ENCODE data around the gene ASPDH. TPM values are rescaled to one million over a fixed set of nuclear protein-coding genes. Genes with fewer than 3 reads are reported as not detected.
"Not testable (repeated sequence)": the region's sequence is repeated elsewhere in the genome, so short reads cannot be mapped to it uniquely, and the experiment has no call there.

Gene ASPDH
- total RNA-seq, 1 experiment from 2014 or later, result not detected

GRCh38 chr19:50479761-50480251 is 33.9 kb downstream of the ASPDH start:
- Histone ChIP-seq H3K36me3 (peaks cover 21% of the 10 kb centered on the region), H3K9me3 (replicated peaks) (no peaks in the 10 kb centered on the region), H3K4me1 (replicated peaks) (peaks cover 10% of the 10 kb centered on the region), H3K27me3 (replicated peaks) (no peaks in the 10 kb centered on the region), H3K27ac (no peak overlapping the region), H3K4me3 (no peak overlapping the region)
- DNase-seq (ENCODE audit: low read depth in 1 of 2, low spot score in 2 of 2), result no peak

- Histone ChIP-seq H3K4me1 (replicated peaks) (peaks cover 10% of the 10 kb centered on the region), H3K4me3 (no peak overlapping the region), H3K27me3 (replicated peaks) (no peaks in the 10 kb centered on the region), H3K27ac (no peak overlapping the region), H3K9me3 (replicated peaks) (no peaks in the 10 kb centered on the region), H3K36me3 (peaks cover 21% of the 10 kb centered on the region)
- DNase-seq (ENCODE audit: low read depth in 1 of 2, low spot score in 2 of 2), result peak; percentile 19 to 75
Observed at GRCh38 chr19:50478901-50479715, 34.6 kb downstream of the ASPDH start.

DNA sequence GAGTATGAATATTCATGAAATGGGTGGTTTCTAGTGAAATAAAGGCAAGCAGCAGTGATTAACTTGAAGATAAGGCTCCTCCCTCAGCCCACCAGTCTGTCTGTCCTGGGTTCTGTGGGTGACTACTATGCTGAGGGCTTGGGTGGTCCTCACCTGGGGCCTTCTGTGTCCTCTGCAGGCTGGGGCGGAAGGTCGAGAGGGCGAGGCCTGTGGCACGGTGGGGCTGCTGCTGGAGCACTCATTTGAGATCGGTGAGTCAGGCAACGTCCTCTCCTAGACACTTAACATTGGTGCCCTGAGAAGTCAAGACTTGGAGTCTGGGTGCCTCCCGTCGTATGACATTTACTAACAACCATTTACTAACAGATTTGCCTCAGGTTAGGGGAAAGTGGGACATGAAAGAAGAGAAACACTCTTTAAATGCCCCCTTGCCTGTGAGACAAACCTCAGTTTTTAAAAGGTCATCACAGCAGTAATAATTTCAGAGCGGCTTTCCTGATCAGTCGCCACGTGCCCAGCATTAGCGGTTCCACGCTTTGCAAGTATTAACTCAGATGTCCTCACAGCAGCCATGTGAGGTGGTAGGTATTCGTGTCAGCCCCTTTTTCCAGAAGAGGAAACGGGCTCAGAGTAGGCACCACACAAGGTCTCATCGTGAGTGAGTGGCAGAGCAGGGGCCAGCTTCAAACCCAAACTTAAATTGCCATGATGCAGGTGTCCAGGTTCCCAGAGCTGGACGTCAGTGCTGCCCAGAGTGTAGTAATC is 35.8 kb downstream of the ASPDH start:
- DNase-seq (ENCODE audit: low read depth in 1 of 2, low spot score in 2 of 2), result no peak
- Histone ChIP-seq H3K4me3 (no peak overlapping the region), H3K36me3 (peaks cover 21% of the 10 kb centered on the region)

GRCh38 chr19:50476907-50477238 is 36.8 kb downstream of the ASPDH start:
- Histone ChIP-seq H3K4me1 (replicated peaks) (peaks cover 10% of the 10 kb centered on the region), H3K4me3 (peak overlapping the region; percentile 70), H3K27ac (no peak overlapping the region), H3K36me3 (peaks cover 21% of the 10 kb centered on the region), H3K27me3 (replicated peaks) (no peaks in the 10 kb centered on the region), H3K9me3 (replicated peaks) (no peaks in the 10 kb centered on the region)
- DNase-seq (ENCODE audit: low read depth in 1 of 2, low spot score in 2 of 2), result no peak

More for the DNA sequence above, 35.8 kb downstream of the ASPDH start:
- Histone ChIP-seq H3K27me3 (replicated peaks) (no peaks in the 10 kb centered on the region), H3K27ac (no peak overlapping the region), H3K4me1 (replicated peaks) (peaks cover 10% of the 10 kb centered on the region), H3K9me3 (replicated peaks) (no peaks in the 10 kb centered on the region)

- peak; percentile 84 to 86 for DNase-seq (ENCODE audit: low read depth in 1 of 2, low spot score in 2 of 2)
- no peak within 1 kb of the TSS for H3K27ac ChIP-seq
Observed at GRCh38 chr19:50476224-50476906, 37.3 kb downstream of the ASPDH start, which contains the start of the genes EMC10 and GARIN5A. EMC10 (plus strand) TSS chr19:50476507; CDS start chr19:50476545, 38 bp downstream. GARIN5A (minus strand) TSS chr19:50476848; CDS start chr19:50476388, 460 bp downstream.

DNA sequence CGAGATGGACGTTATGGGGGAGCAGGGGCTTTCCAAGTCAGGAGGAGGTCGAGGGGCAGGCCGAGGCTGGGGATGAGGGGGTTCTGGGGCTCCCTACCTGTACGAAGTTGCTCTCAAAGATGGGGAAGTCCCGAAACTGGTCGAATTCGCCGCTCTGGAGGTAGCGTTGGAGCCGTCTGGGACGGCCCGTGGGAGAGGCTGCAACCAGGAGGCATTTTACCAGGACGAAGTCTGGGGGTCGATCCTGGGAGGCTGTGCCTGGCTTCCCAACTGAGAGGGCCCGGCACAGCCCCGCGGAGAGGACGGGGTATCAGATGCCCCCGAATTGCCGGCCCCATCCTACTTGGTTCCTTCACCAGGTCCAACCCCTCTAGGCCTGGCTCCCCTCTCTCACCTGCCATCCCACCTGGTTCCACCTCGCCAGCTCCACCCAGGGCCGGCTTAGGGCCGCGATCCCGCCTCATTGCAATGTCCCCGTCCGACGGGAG is 37.9 kb downstream of the ASPDH start:
- no peak for DNase-seq (ENCODE audit: low read depth in 1 of 2, low spot score in 2 of 2)
- Histone ChIP-seq H3K9me3 (replicated peaks) (no peaks in the 10 kb centered on the region), H3K27me3 (replicated peaks) (no peaks in the 10 kb centered on the region), H3K4me3 (peak overlapping the region; percentile 70), H3K36me3 (peaks cover 17% of the 10 kb centered on the region), H3K27ac (no peak overlapping the region), H3K4me1 (replicated peaks) (peaks cover 10% of the 10 kb centered on the region)

More at GRCh38 chr19:50476224-50476906, 37.3 kb downstream of the ASPDH start, which contains the start of the genes EMC10 and GARIN5A:
- H3K36me3 ChIP-seq, result peaks cover 21% of the 10 kb centered on the region
- H3K4me1 ChIP-seq (replicated peaks), result peaks cover 10% of the 10 kb centered on the region
- H3K27me3 ChIP-seq (replicated peaks), result no peaks in the 10 kb centered on the region
- H3K9me3 ChIP-seq (replicated peaks), result no peaks in the 10 kb centered on the region
- H3K4me3 ChIP-seq, result peak within 1 kb of the TSS; percentile 70

DNA sequence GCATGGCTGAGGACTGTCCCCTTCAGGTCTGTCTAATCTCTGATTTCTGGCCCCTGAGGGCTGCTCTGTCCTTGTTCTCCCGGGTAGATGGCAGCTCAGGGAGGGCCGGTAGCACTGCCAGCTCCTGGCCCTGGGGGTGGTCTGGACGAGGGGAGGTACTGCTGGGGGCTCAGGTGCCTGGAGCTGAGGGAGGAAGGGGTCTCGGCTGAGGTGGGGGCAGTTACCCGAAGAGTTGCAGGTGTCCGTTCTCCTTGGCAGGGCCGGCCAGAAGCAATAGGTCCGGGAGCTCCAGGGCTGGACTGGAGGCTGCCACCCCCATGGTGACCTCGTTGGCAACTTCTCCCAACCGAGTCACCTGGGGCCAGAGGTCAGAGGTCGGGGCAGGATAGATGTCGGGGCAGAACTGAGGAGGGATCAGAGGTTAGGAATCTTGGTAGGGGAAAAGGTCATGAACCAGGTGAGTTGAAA is 38.6 kb downstream of the ASPDH start:
- H3K27ac ChIP-seq, result no peak overlapping the region
- peaks cover 10% of the 10 kb centered on the region for H3K4me1 ChIP-seq (replicated peaks)
- H3K9me3 ChIP-seq (replicated peaks), result no peaks in the 10 kb centered on the region
- peaks cover 12% of the 10 kb centered on the region for H3K36me3 ChIP-seq
- no peak for DNase-seq (ENCODE audit: low read depth in 1 of 2, low spot score in 2 of 2)
- H3K4me3 ChIP-seq, result no peak overlapping the region
- H3K27me3 ChIP-seq (replicated peaks), result no peaks in the 10 kb centered on the region

- not testable (repeated sequence) for H3K4me3 ChIP-seq; H3K27ac ChIP-seq; H3K9me3 ChIP-seq (replicated peaks); H3K36me3 ChIP-seq; H3K27me3 ChIP-seq (replicated peaks); H3K4me1 ChIP-seq (replicated peaks); DNase-seq (ENCODE audit: low read depth in 1 of 2, low spot score in 2 of 2)
Observed at GRCh38 chr19:50473336-50473735, 40.4 kb downstream of the ASPDH start.

- Histone ChIP-seq H3K4me3 (no peak overlapping the region), H3K27me3 (replicated peaks) (no peaks in the 10 kb centered on the region; the same call in 1 of the 2 replicates), H3K4me1 (replicated peaks) (no peaks in the 10 kb centered on the region), H3K36me3 (no peaks in the 10 kb centered on the region), H3K9me3 (replicated peaks) (no peaks in the 10 kb centered on the region), H3K27ac (no peak overlapping the region)
- DNase-seq (ENCODE audit: low read depth in 1 of 2, low spot score in 2 of 2), result no peak
Observed at GRCh38 chr19:50468818-50469217, 44.9 kb downstream of the ASPDH start.

DNA sequence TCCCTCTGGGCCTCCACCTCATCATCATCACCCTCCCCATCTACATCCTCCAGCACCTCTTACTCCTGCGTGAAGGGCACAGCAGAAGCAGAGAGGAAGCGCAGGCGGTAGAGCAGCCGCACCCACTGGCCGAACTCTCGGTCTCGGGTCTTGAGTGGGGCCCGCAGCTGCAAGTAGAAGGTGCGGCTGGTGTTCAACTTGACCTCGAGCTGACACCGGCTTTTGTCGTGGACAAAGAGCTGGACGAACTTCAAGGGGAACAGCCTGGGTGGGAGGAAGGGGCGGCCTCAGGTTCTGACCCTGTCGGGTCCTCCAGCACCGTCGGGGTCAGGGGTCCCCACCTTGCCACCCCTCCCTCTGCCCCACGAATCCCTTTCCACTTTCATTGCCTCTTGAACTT is 46.1 kb downstream of the ASPDH start:
- H3K9me3 ChIP-seq (replicated peaks), result no peaks in the 10 kb centered on the region
- no peak overlapping the region for H3K4me3 ChIP-seq
- no peaks in the 10 kb centered on the region for H3K4me1 ChIP-seq (replicated peaks)
- DNase-seq (ENCODE audit: low read depth in 1 of 2, low spot score in 2 of 2), result no peak
- no peaks in the 10 kb centered on the region for H3K36me3 ChIP-seq
- no peak overlapping the region for H3K27ac ChIP-seq
- H3K27me3 ChIP-seq (replicated peaks), result peaks cover 4% of the 10 kb centered on the region; the same call in 1 of the 2 replicates

- no peaks in the 10 kb centered on the region for H3K36me3 ChIP-seq
- peaks cover 4% of the 10 kb centered on the region; the same call in 1 of the 2 replicates for H3K27me3 ChIP-seq (replicated peaks)
- no peak for DNase-seq (ENCODE audit: low read depth in 1 of 2, low spot score in 2 of 2)
- H3K9me3 ChIP-seq (replicated peaks), result no peaks in the 10 kb centered on the region
- H3K4me1 ChIP-seq (replicated peaks), result no peaks in the 10 kb centered on the region
- H3K27ac ChIP-seq, result no peak overlapping the region
- no peak overlapping the region for H3K4me3 ChIP-seq
Observed at GRCh38 chr19:50466706-50467039, 47.0 kb downstream of the ASPDH start.

DNA sequence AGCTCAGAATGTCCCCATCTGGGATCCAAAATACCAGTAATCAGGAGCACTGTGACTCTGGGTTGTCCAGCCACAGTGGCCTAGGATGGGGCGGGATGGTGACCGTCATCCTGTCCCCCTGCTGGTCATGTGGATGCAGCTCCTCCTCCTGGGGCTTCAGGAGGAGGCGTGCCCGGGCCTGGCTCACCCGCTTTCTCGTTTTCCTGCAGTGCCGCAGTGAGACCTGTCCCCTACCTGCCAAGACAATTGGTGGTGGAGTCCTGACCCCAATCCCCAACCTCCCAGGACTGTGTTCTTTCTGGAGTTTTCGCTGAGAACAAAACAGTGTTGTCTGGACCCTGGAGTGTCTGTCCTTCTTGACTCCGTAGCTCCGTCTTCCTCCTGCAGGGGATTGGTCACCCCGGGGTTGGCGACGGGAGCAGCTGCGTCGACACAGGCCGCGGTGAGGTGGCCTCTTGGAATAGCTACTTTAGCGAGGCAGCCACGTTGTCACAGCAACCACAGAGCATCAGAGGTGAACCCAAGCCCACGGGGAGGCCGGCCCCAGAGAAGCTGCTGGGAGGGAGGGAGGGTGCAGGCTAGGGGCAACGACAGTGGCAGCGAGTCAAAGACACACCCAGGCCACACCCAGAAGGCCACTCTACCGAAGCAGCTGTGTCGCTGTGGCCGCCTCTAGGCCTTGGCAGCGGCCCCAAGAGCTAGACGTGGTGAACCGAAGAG is 47.6 kb downstream of the ASPDH start:
- peaks cover 4% of the 10 kb centered on the region; the same call in 1 of the 2 replicates for H3K27me3 ChIP-seq (replicated peaks)
- H3K4me1 ChIP-seq (replicated peaks), result no peaks in the 10 kb centered on the region
- no peak for DNase-seq (ENCODE audit: low read depth in 1 of 2, low spot score in 2 of 2)
- H3K36me3 ChIP-seq, result no peaks in the 10 kb centered on the region
- no peak overlapping the region for H3K27ac ChIP-seq
- no peaks in the 10 kb centered on the region for H3K9me3 ChIP-seq (replicated peaks)
- H3K4me3 ChIP-seq, result no peak overlapping the region

DNA sequence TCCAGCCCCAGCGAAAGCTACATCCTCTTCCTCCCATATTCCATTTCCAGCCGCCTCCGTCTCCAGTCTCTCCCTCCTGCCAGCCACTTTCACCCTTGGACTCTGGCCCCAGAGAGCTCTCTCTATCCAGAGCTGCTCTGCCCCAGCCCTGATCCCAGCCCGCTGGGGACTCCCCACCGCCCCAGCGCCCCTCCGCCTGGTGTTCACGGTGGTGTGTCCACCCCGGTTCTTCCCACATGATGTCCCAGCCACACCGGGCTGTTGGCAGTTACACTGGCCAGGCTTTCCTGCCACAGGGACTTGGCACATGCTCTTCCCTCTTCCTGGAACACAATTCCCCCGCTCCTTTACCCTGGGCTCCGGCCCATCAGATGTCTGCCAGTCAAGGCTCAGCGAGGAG is 48.7 kb downstream of the ASPDH start:
- H3K36me3 ChIP-seq, result no peaks in the 10 kb centered on the region
- H3K9me3 ChIP-seq (replicated peaks), result no peaks in the 10 kb centered on the region
- peaks cover 4% of the 10 kb centered on the region; the same call in 1 of the 2 replicates for H3K27me3 ChIP-seq (replicated peaks)
- no peak for DNase-seq (ENCODE audit: low read depth in 1 of 2, low spot score in 2 of 2)
- no peak overlapping the region for H3K4me3 ChIP-seq
- no peaks in the 10 kb centered on the region for H3K4me1 ChIP-seq (replicated peaks)
- no peak overlapping the region for H3K27ac ChIP-seq
